ENCODE measurements around the gene CWC22.

- TF ChIP-seq, protein P1, sequence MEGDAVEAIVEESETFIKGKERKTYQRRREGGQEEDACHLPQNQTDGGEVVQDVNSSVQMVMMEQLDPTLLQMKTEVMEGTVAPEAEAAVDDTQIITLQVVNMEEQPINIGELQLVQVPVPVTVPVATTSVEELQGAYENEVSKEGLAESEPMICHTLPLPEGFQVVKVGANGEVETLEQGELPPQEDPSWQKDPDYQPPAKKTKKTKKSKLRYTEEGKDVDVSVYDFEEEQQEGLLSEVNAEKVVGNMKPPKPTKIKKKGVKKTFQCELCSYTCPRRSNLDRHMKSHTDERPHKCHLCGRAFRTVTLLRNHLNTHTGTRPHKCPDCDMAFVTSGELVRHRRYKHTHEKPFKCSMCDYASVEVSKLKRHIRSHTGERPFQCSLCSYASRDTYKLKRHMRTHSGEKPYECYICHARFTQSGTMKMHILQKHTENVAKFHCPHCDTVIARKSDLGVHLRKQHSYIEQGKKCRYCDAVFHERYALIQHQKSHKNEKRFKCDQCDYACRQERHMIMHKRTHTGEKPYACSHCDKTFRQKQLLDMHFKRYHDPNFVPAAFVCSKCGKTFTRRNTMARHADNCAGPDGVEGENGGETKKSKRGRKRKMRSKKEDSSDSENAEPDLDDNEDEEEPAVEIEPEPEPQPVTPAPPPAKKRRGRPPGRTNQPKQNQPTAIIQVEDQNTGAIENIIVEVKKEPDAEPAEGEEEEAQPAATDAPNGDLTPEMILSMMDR (IDR thresholded peaks at IDR 0.05; ENCODE audit: poor library complexity, severe bottlenecking) = no peak
- TF ChIP-seq EZH2 (IDR thresholded peaks at IDR 0.05; ENCODE audit: borderline replicate concordance, insufficient read depth, low read length, poor library complexity, severe bottlenecking) (no peak), EP300 (conservative IDR thresholded peaks at IDR 0.05; ENCODE audit: poor library complexity, severe bottlenecking) (no peak), REST (IDR thresholded peaks at IDR 0.05; ENCODE audit: borderline replicate concordance) (no peak), TAF1 (IDR thresholded peaks at IDR 0.05; ENCODE audit: low read depth) (no peak), RAD21 (conservative IDR thresholded peaks at IDR 0.05) (no peak)
These were observed 49.4 kb upstream of the CWC22 start for GRCh38 chr2:180056367-180057118.

Measured in neural cell (in vitro differentiated cells).